HG03139 (cell line): ENCODE data around the gene KIAA1958.

Experiments used
- ATAC-seq: cut with Tn5 transposase; IDR thresholded peaks from one replicate; pipeline ENCODE4 v1.9.1; 2021; ENCODE audit not compliant: unreplicated experiment

KIAA1958 gene

DNA sequence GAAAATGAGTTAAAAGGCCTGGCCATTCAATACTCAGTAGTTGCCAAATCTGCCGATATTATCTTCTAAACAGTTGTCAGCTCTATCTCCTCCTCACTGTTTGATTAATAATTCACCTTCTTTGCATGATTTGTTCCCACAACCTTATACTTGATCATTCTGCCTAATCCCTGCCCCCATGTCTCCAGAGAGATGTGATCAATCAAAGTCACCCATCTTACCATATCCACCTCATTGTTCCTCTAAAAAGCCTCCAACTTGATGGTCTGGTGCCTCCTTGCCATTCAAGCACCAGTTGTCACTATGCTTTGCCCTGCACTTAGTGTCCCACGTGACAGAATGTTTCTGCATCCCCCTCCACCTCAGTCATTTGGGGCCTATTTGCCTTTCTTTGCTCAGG, 41.3 kb downstream of the KIAA1958 start:
- no peak for ATAC-seq

DNA sequence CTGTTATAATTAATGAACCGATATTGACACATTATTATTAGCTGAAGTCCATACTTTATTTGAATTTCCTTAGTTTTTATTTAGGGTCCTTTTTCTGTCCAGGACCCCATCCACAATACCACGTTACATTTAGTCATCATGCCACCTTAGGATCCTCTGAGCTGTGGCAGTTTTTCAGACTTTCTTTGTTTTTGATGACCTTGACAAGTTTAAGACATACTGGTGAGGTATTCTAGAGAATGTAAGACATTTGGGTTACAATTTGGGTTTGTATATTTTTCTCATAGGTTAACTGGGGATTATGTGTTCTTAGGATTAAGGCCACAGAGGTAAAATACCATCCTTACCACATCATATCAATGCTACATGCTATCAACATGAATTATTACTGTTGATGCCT, 42.7 kb downstream of the KIAA1958 start:
- ATAC-seq: no peak

DNA sequence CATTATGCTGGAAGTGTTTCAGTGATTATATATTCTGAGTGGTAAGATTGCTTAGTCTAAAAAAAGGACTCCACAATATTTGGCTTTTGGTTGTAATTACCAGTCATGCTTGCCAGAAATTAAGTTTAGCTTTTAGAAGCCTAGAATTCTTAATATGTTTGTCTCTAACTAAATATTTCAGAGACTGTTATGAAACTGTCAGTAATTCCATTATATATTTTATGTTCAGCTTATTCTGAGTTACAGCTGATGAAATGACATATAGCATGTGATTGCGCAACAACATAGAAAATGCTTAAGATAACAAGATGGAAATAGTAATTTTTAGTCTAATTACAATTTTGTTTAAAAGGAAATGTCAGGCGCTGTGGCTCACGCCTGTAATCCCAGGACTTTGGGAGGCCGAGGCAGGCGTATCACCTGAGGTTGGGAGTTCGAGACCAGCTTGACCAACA, 44.2 kb downstream of the KIAA1958 start:
- no peak for ATAC-seq

- ATAC-seq: no peak
Observed at GRCh38 chr9:112531666-112532282, 45.1 kb downstream of the KIAA1958 start.

DNA sequence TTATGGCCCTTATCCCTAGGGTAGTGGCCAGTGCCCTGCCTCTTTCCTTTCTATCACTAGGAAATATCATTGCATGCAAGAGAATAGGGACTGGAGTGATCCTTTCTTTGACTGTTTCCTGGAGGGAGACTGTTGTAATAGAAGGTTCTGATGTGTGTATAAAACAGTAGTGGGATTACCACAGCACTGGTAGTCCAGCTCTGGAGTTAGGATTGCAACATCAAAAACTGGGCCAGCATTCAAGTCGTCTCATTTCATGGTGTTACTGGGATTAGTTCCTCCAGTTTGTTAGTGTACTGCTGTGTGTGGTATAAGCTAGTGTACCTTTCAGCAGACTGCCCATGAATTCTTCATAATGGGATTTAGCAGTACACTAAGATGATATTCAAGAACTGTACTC, 45.8 kb downstream of the KIAA1958 start:
- no peak for ATAC-seq

GRCh38 chr9:112533660-112534059, 47.0 kb downstream of the KIAA1958 start:
- no peak for ATAC-seq

DNA sequence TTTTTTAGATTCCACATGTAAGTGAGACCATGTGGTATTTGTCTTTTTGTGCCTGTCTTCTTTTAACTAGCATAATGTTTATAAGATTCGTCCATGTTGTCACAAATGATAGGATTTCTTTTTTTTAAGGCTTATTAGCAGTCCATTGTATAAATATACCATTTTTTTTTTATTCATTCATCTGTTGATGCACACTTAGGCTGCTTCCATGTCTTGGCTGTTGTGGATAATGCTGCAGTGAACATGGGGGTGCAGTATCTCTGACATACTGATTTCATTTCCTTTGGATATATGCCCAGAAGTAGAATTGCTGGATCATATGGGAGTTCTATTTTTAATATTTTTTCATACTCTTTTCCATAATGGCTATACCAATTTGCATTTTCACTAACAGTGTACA, 48.7 kb downstream of the KIAA1958 start:
- ATAC-seq: no peak

DNA sequence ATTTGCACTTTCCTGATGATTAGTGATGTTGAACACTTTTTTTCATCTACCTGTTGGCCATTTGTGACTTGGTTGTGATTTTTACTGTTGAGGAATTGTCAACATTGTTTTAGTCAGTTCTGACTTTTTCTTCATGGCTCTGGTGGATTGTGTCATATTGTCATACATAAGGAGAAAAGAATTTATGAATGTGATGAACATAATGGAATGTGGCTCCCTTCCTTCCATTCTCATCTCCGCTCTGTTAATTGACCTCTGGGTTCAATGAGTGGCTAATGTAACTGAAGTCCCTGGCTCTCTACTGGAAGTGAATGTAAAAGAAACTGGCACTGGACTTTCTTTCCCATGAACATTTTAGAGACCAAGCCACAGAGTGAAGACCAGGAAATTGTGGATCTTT, 49.2 kb downstream of the KIAA1958 start:
- ATAC-seq: no peak

DNA sequence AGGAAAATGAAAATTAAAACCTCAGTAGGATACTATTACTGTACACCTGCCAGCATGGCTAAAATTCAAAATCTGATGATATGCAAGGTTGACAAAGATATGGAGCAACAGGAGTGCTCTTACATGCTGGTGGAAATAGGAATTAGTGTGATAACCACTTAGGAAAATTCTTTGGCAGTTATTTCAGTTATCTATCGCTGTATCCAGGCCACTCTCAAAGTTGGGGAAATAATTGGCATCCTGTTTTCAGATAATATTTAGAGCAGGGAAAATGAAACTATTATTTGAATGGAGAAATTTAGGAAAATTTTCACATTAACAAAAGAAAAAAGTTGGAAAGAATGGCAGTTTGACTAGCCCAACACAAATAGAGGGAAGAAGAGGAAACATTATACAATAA, 50.9 kb downstream of the KIAA1958 start:
- ATAC-seq: no peak

DNA sequence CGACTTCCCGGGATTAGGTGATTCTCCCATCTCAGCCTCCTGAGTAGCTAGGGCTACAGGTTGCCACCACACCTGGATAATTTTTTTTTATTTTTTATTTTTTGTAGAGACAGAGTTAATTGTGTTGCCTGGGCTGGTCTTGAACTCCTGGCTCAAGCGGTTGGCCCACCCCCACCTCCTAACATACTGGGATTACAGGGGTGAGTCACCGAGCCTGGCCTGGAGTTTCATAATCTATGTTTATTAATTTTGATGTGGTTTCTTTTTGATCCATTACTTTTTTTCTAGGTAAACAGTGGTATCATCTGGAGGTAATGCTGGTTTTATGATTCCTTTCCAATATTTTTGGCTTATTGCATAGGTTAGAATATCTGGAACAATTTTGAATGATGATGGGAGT, 54.2 kb downstream of the KIAA1958 start:
- no peak for ATAC-seq

DNA sequence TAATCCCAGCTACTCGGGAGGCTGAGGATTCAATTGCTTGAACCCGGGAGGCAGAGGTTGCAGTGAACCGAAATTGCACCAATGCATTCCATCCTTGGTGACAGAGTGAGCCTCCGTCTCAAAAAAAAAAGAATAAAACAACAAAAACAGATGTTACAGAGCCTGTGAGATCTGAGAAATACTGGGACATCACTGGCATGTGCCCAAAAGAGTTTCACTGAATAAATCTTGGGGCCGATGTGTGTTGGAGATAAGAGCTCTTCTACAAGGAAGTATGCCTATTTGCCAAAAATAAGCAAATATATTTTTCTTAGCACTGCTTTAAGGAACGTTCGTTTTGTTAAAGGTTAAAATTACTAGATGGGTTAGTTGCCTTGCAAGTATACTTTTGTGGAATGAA, 55.1 kb downstream of the KIAA1958 start:
- no peak for ATAC-seq

DNA sequence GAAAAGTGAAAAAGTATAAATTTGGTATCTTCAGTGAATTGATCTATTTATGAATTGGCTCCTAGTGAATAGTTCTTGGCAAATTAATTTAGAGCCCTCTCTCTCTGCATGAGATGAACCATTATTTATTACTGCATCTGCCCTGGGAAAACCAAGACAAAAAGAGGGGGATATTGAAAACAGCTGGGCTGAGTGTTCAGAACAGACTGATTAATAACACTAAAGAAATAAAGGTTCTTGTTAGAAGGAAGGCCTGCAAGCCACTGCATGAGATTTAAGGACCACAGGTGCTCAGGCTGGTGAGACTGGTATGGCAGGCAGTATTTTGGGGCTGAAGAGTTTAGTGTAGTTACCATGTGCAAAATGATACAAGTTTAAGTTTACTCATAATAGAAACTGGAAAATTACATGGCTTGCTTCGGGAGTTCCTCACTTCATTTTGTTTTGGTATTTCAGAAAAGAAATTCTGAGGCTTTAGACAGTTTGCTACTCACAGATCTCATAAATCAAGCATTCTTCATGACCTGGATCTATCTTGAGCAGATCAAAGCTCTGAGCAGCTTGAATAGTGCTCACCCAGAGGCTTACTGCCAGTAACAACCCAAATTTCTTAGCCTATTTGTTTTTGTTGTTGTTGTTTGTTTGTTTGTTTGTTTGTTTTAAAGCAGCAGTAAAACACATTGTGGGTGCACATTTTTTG, 56.1 kb downstream of the KIAA1958 start:
- ATAC-seq: no peak

DNA sequence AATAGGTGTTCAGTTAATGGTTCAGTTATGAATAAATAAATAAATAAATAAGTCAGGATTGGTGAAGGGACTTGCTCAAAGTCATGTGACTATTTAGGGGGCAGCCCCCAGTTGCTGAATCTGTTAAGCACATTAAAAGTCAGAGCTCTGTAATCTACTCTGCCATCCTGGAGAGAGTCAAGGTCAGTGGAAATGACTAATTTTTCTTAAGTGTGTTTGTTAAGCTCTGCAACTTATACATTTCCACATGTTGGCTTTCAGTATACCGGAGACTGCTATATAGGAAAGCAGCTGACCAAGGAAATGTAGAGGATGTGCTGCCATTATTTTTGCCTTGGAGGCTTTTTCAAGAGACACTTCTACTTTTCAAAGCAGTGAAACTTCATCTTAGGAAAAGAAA, 57.9 kb downstream of the KIAA1958 start:
- no peak for ATAC-seq

GRCh38 chr9:112545237-112545636, 58.6 kb downstream of the KIAA1958 start:
- ATAC-seq: no peak

DNA sequence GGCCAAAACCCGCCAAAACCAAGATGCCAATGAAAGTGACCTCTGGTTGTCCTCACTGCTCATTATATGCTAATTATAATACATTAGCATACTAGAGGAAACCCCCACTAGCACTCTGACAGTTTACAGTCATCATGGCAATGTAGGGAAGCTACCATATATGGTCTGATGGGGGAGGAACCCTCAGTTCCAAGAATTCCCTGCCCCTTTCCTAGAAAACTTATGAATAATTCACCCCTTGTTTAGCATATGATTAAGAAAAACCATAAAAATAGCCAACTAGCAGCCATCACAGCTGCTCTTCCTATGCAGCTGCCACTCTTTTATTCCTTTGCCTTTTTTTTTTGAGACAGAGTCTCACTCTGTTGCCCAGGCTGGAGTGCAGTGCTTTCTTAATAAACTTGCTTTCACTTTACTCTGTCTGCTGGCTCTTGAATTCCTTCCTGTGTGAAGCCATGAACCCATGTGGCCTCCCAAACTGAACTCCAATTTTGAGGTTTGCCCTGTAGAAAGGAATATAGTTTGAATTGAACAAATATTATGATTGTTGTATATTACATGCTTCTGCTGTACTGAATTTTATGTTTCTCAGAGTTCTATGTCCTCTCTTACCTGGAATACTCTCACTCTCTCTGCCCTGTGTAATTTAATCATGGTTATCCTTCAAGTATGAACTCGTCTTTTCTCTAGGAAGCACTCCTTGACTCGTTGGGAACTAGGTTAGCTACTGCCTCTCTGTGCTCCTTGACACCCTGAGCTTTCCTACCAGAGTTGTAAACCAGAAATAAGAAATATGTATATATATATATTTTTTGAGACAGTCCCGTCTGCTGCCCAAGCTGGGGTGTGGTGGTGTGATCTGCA, 59.8 kb downstream of the KIAA1958 start:
- ATAC-seq: no peak

GRCh38 chr9:112548051-112548440, 61.4 kb downstream of the KIAA1958 start:
- ATAC-seq: no peak

- ATAC-seq: no peak
Observed at GRCh38 chr9:112548836-112549595, 62.4 kb downstream of the KIAA1958 start.

GRCh38 chr9:112550531-112550930, 63.9 kb downstream of the KIAA1958 start:
- ATAC-seq: no peak

- no peak for ATAC-seq
Observed at GRCh38 chr9:112551641-112552040, 65.0 kb downstream of the KIAA1958 start.

GRCh38 chr9:112552229-112553056, 65.8 kb downstream of the KIAA1958 start:
- no peak for ATAC-seq
